Inflammatory macrophage treated with lipopolysaccharide for 4 hours (primary cell): Measurements from ENCODE around the gene M1AP.
A peak's percentile ranks its signal among the peaks of the same experiment; 100 is the strongest.

ENCODE experiments used
- DNase-seq: peaks from one replicate; pipeline ENCODE4 v3.0.0-alpha.2; 2020

M1AP gene

DNA sequence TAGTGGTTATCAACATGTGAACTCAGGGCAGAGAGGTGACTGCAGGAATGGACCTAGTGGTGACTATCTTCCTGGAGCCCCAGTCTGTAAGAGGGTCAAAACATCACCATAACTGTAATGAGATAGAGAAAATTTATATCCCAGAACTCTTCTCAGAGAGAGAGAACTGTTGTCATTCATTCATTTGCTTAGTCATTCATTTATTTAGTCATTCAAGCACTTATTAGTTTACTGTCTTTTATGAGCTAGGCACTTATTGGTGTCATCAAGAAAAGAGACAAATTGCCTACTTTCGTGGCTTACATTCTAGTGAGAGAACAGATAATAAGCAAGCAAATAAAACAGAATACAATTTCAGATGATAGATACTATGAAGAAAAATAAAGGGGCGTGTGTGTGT is 59.5 kb downstream of the M1AP start:
- DNase-seq = no peak

GRCh38 chr2:74587664-74588277 is 60.4 kb downstream of the M1AP start:
- peak; percentile 76 for DNase-seq

- no peak for DNase-seq
Measured at GRCh38 chr2:74585406-74586185, 62.5 kb downstream of the M1AP start.

DNA sequence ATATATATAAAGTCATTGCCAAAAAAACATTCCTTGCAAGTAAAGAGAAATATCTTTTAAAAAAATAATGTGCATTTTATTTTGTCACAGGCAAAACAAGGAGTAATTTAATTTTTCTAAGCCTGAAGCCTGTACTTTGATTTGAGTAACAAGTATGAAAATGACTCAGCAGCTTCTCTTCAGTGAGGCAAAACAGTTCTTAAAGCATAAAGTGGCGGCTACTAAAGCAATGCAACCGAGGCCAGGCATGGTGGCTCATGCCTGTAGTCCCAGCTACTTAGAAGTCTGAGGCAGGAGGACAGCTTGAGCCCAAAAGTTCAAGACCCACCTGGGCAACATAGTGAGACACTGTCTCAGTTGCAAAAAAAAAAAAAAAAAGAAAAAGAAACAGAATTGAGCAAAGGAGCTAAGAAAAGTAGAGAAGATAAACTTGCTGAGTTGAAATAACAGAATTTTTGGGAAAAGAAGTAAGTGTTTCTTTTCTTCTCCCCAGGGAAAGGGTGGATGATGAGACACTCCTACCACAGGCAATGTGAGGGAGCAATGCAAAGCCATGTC is 64.0 kb downstream of the M1AP start:
- DNase-seq = peak; percentile 38

GRCh38 chr2:74583504-74583903 is 64.6 kb downstream of the M1AP start:
- no peak for DNase-seq

DNA sequence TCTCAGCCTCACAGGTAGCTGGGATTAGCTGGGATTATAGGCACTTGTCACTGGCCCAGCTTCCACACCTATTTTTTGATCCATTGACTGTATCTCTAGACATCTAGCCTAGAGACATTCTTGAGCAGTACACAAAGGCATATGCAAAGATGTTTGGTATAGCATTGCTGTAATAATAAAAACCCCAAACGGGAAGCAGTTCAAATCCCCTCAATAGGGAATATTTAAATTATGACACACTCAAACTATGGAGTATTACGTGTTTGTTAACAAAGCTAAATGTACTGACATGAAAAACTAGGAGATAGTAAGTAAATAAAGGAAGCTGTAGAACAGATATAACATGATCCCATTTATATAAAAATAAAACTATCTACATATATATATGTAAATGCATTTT is 65.9 kb downstream of the M1AP start:
- DNase-seq = peak; percentile 50

- no peak for DNase-seq
Measured at GRCh38 chr2:74581463-74581862, 66.7 kb downstream of the M1AP start.

- peak; percentile 33 for DNase-seq
Measured at GRCh38 chr2:74578408-74578807, 69.7 kb downstream of the M1AP start.

DNA sequence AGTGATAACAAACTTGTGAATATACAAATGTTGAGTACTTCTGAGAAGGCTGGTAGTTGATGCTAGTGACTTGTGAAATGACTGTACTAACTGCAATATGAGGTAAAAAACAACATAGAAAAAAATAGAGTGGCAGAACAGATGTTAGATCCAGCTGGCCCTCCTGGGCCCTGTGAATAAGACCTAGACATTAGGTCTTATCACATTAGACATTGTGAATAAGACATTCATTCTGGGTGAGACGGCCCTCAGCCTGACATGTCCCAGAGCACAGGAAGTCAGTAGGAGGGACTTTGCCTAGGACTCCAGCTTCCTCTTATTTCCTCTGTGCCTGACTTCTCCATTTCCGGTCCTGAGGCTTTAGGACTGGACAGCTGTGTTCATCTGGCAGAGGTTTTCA is 70.7 kb downstream of the M1AP start:
- DNase-seq = peak; percentile 84

- peak; percentile 95 for DNase-seq
Measured at GRCh38 chr2:74576863-74577229, 71.3 kb downstream of the M1AP start.

DNA sequence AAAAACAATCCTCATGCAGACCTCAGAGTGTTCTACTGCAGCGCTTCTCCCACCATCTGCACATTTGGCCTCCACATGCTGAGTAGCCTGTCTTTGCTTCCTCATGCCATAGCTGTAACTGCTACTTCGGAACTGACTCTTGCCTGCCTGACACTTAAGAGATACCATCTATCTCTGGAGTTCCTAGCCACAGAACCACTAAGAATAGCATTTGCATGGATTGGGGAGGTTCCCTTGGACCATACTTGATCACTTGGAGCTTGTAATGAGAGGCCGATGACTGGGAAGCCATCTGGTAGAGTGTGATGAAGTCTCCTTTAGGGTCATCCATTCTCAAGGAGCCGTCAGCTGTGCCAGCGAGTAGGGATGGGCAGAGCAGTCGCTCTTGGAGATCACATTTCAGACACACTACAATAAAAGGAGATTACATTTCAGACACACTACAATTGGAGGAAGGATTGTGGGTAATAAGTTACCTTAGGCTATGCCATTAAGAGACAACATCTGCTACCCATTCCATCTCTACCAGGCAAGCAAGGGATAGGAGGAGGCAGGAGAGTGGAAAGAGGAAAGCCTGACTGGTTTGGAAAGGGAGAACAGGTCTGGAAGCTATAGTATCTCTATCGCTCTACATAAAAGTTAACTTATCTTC is 71.8 kb downstream of the M1AP start:
- DNase-seq = no peak

- no peak for DNase-seq
Measured at GRCh38 chr2:74575320-74575719, 72.8 kb downstream of the M1AP start.

GRCh38 chr2:74573747-74574562 is 74.2 kb downstream of the M1AP start:
- peak; percentile 85 for DNase-seq

GRCh38 chr2:74572178-74572925 is 75.8 kb downstream of the M1AP start:
- DNase-seq = no peak

GRCh38 chr2:74571058-74571457 is 77.1 kb downstream of the M1AP start:
- DNase-seq = peak; percentile 77

DNA sequence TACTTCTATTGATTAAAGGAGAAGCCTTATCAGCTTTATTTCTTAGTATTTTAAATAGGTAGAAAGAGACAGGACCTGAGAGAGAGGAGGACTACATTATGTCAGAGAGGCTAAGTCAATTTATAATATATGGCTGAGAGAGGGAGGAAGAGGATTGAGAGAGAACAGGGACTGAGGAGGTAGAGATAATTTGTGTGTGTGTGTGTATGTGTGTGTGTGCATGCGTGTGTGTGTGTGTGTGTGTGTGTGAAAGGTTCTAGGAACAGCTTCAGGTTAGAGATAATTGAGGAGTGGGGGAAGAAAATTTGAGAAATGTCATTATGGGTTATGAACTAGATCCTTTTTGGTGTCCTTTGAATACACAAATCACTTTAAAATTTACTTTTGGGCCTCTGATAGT is 78.4 kb downstream of the M1AP start:
- no peak for DNase-seq

DNA sequence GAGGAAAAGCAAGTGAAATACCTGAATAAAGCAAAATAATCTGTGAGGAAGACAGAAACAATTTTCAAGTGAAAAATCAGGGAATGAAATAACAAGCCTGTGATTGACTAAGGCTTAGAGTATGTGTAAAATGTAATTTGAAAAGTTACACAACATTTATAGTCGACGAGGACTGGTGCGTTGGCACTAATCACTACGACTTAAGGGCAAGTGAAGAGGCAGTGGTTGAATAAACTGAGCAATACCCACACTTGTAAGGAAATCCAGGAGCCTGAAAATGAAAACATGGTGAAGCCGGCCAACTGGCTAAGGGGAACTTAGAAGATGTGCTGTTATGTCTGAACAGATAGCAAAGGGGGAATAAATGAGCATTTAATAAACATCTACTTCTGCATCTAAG is 80.2 kb downstream of the M1AP start:
- peak; percentile 74 for DNase-seq

DNA sequence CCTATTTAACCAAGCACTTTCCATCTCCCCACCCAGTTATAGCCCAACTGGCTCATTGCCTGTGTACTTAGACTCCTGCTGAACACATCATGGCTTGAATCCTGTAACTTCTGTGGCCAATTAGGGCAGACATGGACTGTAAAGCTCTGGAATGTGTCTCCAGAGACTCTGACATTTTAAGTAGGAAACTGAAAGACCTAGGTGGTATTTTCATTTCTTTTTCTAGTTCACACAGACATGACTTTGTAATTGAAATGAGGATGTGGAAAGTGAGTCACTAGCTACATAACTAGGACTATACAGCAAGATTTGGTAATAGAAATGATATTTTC is 81.4 kb downstream of the M1AP start:
- DNase-seq = peak; percentile 89

DNA sequence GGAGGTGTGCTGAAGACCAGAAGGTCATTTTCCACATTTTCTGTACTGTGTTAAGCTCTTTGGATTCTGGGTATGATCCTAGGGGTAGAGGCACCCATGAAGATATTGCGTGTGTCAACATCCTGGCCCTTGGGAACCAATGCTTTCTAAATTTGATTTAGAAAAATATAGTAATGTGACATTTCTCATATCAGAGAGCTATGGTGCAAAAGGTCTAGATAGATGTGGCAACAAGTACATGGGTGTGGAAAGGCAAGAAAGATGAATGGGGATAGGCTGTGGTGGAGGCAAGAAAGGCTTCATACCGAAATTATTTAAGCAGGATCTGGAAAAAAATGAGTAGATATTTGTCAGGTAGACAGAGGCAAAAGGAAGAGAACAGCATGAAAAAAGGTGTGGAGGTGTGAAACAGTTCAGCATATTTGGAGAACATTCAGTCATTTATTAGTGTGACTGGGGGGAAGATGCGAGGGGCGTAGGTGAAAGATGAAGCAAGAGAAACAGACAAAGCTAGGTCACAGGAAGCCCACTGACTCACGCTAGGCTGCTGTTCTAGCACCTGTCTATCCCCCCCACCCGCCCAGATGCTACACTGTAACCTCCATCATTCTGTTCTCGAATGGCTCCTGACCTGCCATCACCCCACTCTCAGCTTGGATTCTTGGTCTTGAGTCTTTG is 81.9 kb downstream of the M1AP start:
- DNase-seq = peak; percentile 61

DNA sequence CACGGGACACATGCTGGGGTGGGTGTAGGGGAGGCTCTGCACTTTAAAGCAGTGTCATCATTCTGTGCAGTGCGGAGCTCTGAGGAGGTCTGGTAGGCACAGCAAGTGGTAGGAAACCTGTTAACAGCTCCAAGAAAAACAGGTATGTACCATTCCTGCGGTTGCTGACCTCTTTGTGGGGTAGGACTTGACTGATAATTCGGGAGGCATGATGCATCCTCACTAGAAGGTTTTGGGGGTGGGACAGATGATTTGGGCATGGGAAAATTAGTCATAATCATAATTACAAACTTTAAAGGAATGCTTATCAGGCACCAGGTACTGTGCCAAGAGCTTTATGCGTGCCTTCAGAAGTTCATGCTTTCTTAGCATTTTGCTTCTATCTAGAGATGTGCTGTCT is 83.9 kb downstream of the M1AP start:
- DNase-seq = no peak

DNA sequence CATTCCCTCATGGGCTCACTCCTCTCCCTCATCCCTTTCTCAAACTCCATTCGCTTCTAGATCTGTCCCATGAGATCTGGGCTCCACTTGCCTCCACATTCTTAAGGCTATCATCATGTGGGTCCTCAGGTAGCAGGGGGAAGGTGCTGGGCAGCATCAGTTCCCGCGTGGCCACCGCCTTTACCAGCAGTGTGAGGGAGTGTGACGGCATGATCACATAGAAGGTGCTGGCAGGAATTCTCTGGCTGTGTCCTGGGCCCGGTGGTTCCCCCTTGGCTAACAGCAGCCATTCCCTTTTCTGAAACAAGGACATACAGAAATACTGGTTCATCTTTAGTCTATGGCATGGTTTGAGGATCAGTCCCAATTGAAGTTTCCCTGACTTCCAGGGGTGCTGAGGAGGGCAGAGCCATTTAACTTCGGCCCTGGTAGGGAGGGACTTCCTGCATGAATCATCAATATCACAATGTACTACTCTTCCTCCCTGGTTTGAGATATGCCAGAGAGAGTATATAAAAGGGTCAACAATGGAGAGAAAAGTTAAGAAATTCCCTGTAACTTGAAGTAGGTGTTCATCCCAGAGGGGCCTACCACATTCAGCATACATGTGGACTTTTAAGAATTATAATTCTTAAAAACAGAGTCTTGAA is 85.9 kb downstream of the M1AP start:
- DNase-seq = no peak
